Mesenchymal stem cell (in vitro differentiated cells and primary cell): ENCODE results near the gene ANO6.
A peak's percentile ranks its signal among the peaks of the same experiment; 100 is the strongest.

ENCODE experiments used
- DNase-seq: peaks from one replicate; pipeline ENCODE4 v3.0.0-alpha.2; 2013
- H2AFZ ChIP-seq: one replicate; pipeline ENCODE4 v1.6.1; 2013; ENCODE audit warnings: low read depth, mild to moderate bottlenecking, control low read depth, inconsistent platforms, low read length, moderate library complexity
- H2AK5ac ChIP-seq: 2 replicates; pipeline ENCODE4 v1.6.1; 2013; ENCODE audit warnings: low read length, moderate library complexity, mild to moderate bottlenecking, inconsistent platforms; ENCODE audit not compliant: severe bottlenecking
- H2BK120ac ChIP-seq: one replicate; pipeline ENCODE4 v1.6.1; 2013; ENCODE audit warnings: low read depth, mild to moderate bottlenecking, inconsistent platforms, low read length, moderate library complexity
- H2BK12ac ChIP-seq, 2 experiments: one replicate each; pipeline ENCODE4 v1.6.1; 2013; ENCODE audit warnings: inconsistent platforms in 2 of 2, low read length in 2 of 2, mild to moderate bottlenecking in 2 of 2, moderate library complexity in 2 of 2, control low read depth in 1 of 2
- H2BK15ac ChIP-seq: one replicate; pipeline ENCODE4 v1.6.1; 2013; ENCODE audit warnings: mild to moderate bottlenecking, low read depth, inconsistent platforms; ENCODE audit not compliant: poor library complexity, severe bottlenecking
- H2BK5ac ChIP-seq: 2 replicates; pipeline ENCODE4 v1.6.1; 2013; ENCODE audit warnings: low read depth, mild to moderate bottlenecking, low read length, control low read depth, inconsistent platforms; ENCODE audit not compliant: poor library complexity, severe bottlenecking
- H3K14ac ChIP-seq, 2 experiments: one replicate each; pipeline ENCODE4 v1.6.1; 2013; ENCODE audit warnings: inconsistent platforms in 2 of 2, low read length in 2 of 2, control low read depth in 1 of 2, mild to moderate bottlenecking in 1 of 2, moderate library complexity in 1 of 2
- H3K18ac ChIP-seq, 2 experiments: one replicate each; pipeline ENCODE4 v1.6.1; 2013; ENCODE audit warnings: inconsistent platforms in 2 of 2, low read length in 2 of 2, control low read depth in 1 of 2, low read depth in 1 of 2, mild to moderate bottlenecking in 1 of 2
- H3K23ac ChIP-seq, 2 experiments: one replicate each; pipeline ENCODE4 v1.6.1; 2013; ENCODE audit warnings: inconsistent platforms in 2 of 2, low read length in 2 of 2, mild to moderate bottlenecking in 2 of 2, moderate library complexity in 2 of 2, control low read depth in 1 of 2
- H3K27ac ChIP-seq: 2 replicates; pipeline ENCODE4 v1.5.1; 2013; ENCODE audit warnings: mild to moderate bottlenecking, moderate library complexity, low read length, control low read depth, inconsistent platforms; ENCODE audit not compliant: poor library complexity, severe bottlenecking
- H3K27me3 ChIP-seq, 2 experiments: 2 replicates each; pipeline versions ENCODE4 v1.6.1 to v1.7.0; 2013; ENCODE audit warnings: low read length in 2 of 2, mild to moderate bottlenecking in 2 of 2, moderate library complexity in 2 of 2, control low read depth in 1 of 2, inconsistent platforms in 1 of 2; ENCODE audit not compliant: control insufficient read depth in 1 of 2, insufficient read depth in 1 of 2
- H3K36me3 ChIP-seq, 2 experiments: 2 replicates each; pipeline versions ENCODE4 v1.6.1 to v1.7.0; 2013; ENCODE audit warnings: low read length in 2 of 2, control low read depth in 1 of 2, inconsistent platforms in 1 of 2, low read depth in 1 of 2, mild to moderate bottlenecking in 1 of 2; ENCODE audit not compliant: insufficient read depth in 2 of 2, control insufficient read depth in 1 of 2
- H3K4ac ChIP-seq, 2 experiments: one replicate each; pipeline ENCODE4 v1.6.1; 2013; ENCODE audit warnings: inconsistent platforms in 2 of 2, low read length in 2 of 2, mild to moderate bottlenecking in 2 of 2, moderate library complexity in 2 of 2, control low read depth in 1 of 2, low read depth in 1 of 2
- H3K4me1 ChIP-seq: 2 replicates; pipeline ENCODE4 v1.6.1; 2013; ENCODE audit warnings: low read depth, low read length, control low read depth; ENCODE audit not compliant: control insufficient read depth, insufficient read depth
- H3K4me2 ChIP-seq: 2 replicates; pipeline ENCODE4 v1.6.1; 2013; ENCODE audit warnings: low read length, mild to moderate bottlenecking, inconsistent platforms; ENCODE audit not compliant: poor library complexity, severe bottlenecking
- H3K4me3 ChIP-seq, 2 experiments: 2 replicates each; pipeline versions ENCODE4 v1.5.1 to v1.7.0; 2013; ENCODE audit warnings: low read length in 2 of 2, mild to moderate bottlenecking in 2 of 2, control low read depth in 1 of 2, low read depth in 1 of 2; ENCODE audit not compliant: insufficient read depth in 1 of 2
- H3K79me1 ChIP-seq: replicated peaks from 2 replicates; pipeline ENCODE4 v1.6.1; 2013; ENCODE audit warnings: mild to moderate bottlenecking, control low read depth, low read length, inconsistent platforms; ENCODE audit not compliant: poor library complexity, severe bottlenecking
- H3K9ac ChIP-seq: 2 replicates; pipeline ENCODE4 v1.7.0; 2013; ENCODE audit warnings: mild to moderate bottlenecking, low read length, moderate library complexity
- H3K9me3 ChIP-seq: 2 replicates; pipeline ENCODE4 v1.7.0; 2013; ENCODE audit warnings: mild to moderate bottlenecking, low read length; ENCODE audit not compliant: control insufficient read depth
- H4K8ac ChIP-seq: one replicate; pipeline ENCODE4 v1.6.1; 2013; ENCODE audit warnings: inconsistent platforms, mild to moderate bottlenecking, low read length, moderate library complexity
- H4K91ac ChIP-seq: one replicate; pipeline ENCODE4 v1.6.1; 2013; ENCODE audit warnings: mild to moderate bottlenecking, low read length, inconsistent platforms
- WGBS: methylation state at CpG from one replicate; pipeline ENCODE4 v1.1.7; 2013; ENCODE audit warnings: mixed read lengths; 5-methylcytosine and 5-hydroxymethylcytosine counted together

Gene ANO6

DNA sequence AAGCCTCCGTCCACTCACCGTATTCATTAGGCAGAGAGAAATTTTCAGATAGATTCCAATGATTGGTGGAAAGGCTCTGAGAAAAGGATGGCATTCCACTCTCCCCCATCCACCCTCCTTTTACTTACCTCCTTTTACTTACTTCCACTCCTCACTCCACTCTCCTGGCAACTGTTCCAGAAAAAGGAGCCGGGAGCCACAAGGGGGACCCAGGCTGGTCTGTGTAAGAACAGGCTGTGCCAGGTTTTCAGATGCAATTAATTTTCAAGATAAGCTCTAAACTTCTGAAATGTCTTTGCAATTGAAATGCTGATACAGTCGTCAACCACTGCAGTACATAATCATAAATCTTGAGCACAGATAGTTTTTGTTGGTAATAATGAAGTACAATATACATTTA lies 248.8 kb downstream of the ANO6 start:
- no peaks in the 10 kb centered on the region for H3K36me3 ChIP-seq
- H3K14ac ChIP-seq: no peak overlapping the region
- no peaks in the 10 kb centered on the region for H3K27me3 ChIP-seq
- H3K23ac ChIP-seq: no peak overlapping the region
- no peak overlapping the region for H2BK15ac ChIP-seq
- no peaks in the 10 kb centered on the region for H3K79me1 ChIP-seq
- H3K4me1 ChIP-seq: peaks cover 2% of the 10 kb centered on the region
- H3K27ac ChIP-seq: no peak overlapping the region
- no peak overlapping the region for H3K4me2 ChIP-seq
- no peak overlapping the region for H2BK5ac ChIP-seq
- no peak overlapping the region for H3K9ac ChIP-seq
- 66% methylated on average over 3 of the region's 4 CpGs for WGBS
- no peak overlapping the region for H2BK120ac ChIP-seq
- no peak overlapping the region for H4K91ac ChIP-seq
- H3K18ac ChIP-seq: no peak overlapping the region
- H2AFZ ChIP-seq: no peak overlapping the region
- H3K4me3 ChIP-seq: no peak overlapping the region
- H3K9me3 ChIP-seq: no peaks in the 10 kb centered on the region
- no peak overlapping the region for H2BK12ac ChIP-seq
- H2AK5ac ChIP-seq: no peak overlapping the region
- no peak overlapping the region for H4K8ac ChIP-seq
- H3K4ac ChIP-seq: no peak overlapping the region
- DNase-seq: peak; percentile 2

DNA sequence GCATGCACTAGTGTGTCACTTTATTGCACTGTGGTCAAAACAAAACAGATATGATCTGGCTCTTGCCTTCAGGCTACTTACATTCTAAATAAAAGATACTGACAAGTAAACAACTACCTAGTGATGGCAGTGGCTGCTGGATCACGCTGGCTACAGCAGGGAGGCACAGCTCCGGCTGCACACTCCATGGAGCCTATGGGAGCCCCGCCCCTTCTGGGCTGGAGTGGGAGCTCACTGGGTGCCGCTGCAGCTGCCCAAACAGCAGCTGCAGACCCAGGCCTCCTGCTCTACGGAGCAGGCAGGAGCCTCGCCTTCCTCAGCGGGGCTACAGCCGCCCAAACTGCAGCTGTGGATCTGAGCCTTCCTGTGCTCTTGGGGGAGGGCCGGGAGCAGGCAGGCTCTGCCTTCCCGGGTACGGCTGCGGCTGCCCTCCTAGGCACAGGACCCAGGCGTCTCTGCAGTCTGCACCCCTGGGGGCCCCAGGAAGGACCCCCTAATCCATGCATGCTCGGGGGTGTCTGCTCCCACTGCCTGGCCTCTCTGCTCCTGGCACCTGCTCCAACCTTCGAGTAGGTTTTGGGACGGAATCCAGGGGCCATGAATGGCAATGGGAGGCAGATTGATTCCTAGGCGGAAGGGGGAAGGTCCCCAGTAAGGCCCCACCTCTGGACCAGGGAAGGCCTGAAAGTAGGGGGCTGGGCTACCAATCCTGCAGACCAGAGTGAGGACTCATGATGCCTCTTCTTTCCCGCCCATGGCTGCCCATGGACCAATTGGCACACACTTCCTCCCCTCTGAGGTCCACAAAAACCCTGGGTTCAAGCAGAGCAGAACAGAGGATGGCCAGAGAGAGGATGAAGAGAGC lies 253.1 kb downstream of the ANO6 start:
- no peaks in the 10 kb centered on the region for H3K79me1 ChIP-seq
- no peak overlapping the region for H3K4ac ChIP-seq
- no peak for DNase-seq
- no peak overlapping the region for H2BK120ac ChIP-seq
- no peak overlapping the region for H3K14ac ChIP-seq
- H2AFZ ChIP-seq: no peak overlapping the region
- peaks cover 2% of the 10 kb centered on the region for H3K4me1 ChIP-seq
- H3K4me3 ChIP-seq: no peak overlapping the region
- H3K9me3 ChIP-seq: no peaks in the 10 kb centered on the region
- no peaks in the 10 kb centered on the region for H3K27me3 ChIP-seq
- H2BK5ac ChIP-seq: no peak overlapping the region
- H3K36me3 ChIP-seq: no peaks in the 10 kb centered on the region
- H3K27ac ChIP-seq: no peak overlapping the region
- WGBS: 86% methylated on average over 18 of the region's 18 CpGs
- peak overlapping the region; percentile 16 for H2BK15ac ChIP-seq
- no peak overlapping the region for H3K9ac ChIP-seq
- H3K18ac ChIP-seq: no peak overlapping the region
- H4K8ac ChIP-seq: no peak overlapping the region
- H2AK5ac ChIP-seq: no peak overlapping the region
- no peak overlapping the region for H2BK12ac ChIP-seq
- H4K91ac ChIP-seq: no peak overlapping the region
- no peak overlapping the region for H3K23ac ChIP-seq
- H3K4me2 ChIP-seq: no peak overlapping the region

DNA sequence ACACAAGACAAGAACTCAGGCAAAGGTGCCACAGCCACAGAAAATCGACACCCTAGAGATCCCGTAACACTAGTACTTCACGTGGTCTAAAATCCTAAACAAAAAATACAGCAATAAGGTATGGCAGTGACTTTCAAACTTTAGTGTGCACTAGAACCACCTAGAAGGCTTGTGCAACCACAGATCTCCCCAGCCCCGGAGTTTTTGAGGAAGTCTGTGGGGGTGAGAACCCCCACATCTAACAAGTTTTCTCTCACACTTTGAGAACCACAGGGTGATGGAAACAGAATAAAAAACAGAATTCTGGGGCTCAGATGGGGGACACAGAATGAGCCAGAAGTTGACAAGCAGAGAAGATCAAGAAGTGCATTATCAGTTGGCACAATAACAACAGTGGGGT lies 254.0 kb downstream of the ANO6 start:
- Histone ChIP-seq H2AFZ (no peak overlapping the region), H3K18ac (no peak overlapping the region), H3K4me1 (peaks cover 2% of the 10 kb centered on the region), H3K36me3 (no peaks in the 10 kb centered on the region), H3K79me1 (no peaks in the 10 kb centered on the region), H3K4ac (no peak overlapping the region), H3K9ac (no peak overlapping the region), H2BK120ac (no peak overlapping the region), H4K8ac (no peak overlapping the region), H3K23ac (no peak overlapping the region), H3K27me3 (no peaks in the 10 kb centered on the region), H3K27ac (no peak overlapping the region), H2BK12ac (no peak overlapping the region), H3K14ac (no peak overlapping the region), H2BK15ac (no peak overlapping the region), H3K4me2 (no peak overlapping the region), H2AK5ac (no peak overlapping the region), H4K91ac (no peak overlapping the region), H3K4me3 (no peak overlapping the region), H3K9me3 (no peaks in the 10 kb centered on the region), H2BK5ac (no peak overlapping the region)
- DNase-seq: no peak
- 81% methylated on average over 3 of the region's 4 CpGs for WGBS

DNA sequence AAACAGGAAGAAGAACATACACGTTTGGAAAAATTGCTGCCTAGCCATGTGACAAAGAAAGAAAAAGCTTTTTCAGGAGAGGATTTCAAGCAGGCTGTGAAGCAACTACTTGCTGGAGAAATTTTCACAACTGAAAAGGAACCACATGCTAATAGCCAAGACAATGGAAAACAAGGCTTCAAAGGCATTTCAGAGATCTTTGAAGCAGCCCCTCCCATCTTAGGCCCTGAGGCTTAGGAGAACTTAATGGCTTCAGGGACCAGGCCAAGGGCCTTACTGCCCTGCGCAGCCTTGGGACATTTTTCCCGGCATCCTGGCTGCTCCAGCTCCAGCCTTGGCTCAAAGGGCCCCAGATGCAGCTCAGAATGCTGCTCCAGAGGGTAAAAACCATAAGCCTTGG lies 257.7 kb downstream of the ANO6 start:
- Histone ChIP-seq H3K4me1 (peaks cover 2% of the 10 kb centered on the region), H3K9me3 (peaks cover 4% of the 10 kb centered on the region), H3K9ac (no peak overlapping the region), H3K27ac (no peak overlapping the region), H2BK5ac (no peak overlapping the region), H3K36me3 (no peaks in the 10 kb centered on the region), H2BK15ac (no peak overlapping the region), H2AFZ (no peak overlapping the region), H3K14ac (no peak overlapping the region), H3K4me2 (no peak overlapping the region), H2BK12ac (no peak overlapping the region), H4K91ac (no peak overlapping the region), H3K79me1 (no peaks in the 10 kb centered on the region), H3K27me3 (no peaks in the 10 kb centered on the region), H3K4me3 (no peak overlapping the region), H2BK120ac (no peak overlapping the region), H4K8ac (no peak overlapping the region), H3K18ac (no peak overlapping the region), H2AK5ac (no peak overlapping the region), H3K23ac (no peak overlapping the region), H3K4ac (no peak overlapping the region)
- WGBS: 78% methylated on average over 3 of the region's 3 CpGs
- no peak for DNase-seq
